Bronchial epithelial cell (primary cell): Measurements from ENCODE around the gene COG2. TPM values are rescaled to one million over a fixed set of nuclear protein-coding genes. Genes with fewer than 3 reads are reported as not detected.
"Not testable (repeated sequence)": the region's sequence is repeated elsewhere in the genome, so short reads cannot be mapped to it uniquely, and the experiment has no call there.

Source experiments
- DNase-seq: peaks from one replicate; pipeline ENCODE4 v3.0.0-alpha.2; 2010; ENCODE audit warnings: low read depth
- FAIRE-seq: peaks from 2 replicates; lab custom pipeline; 2011; peaks lifted over from hg19 to GRCh38; lab: Jason Lieb, UNC
- H3K27me3 ChIP-seq: 2 replicates; pipeline ENCODE4 v1.5.1; 2011; ENCODE audit warnings: low read length; ENCODE audit not compliant: control insufficient read depth, insufficient read depth
- H3K36me3 ChIP-seq: 2 replicates; pipeline ENCODE4 v1.5.1; 2011; ENCODE audit warnings: low read length; ENCODE audit not compliant: control insufficient read depth, insufficient read depth
- H3K4me3 ChIP-seq: 2 replicates; pipeline ENCODE4 v1.5.1; 2011; ENCODE audit warnings: mild to moderate bottlenecking, low read depth, low read length, control low read depth
- total RNA-seq: library from RNA; depleted of rRNA; stranded (reverse); fragments of >200 nt; gene quantifications from 2 replicates; pipeline ENCODE4 v1.2.1, GENCODE V29; 2014
- TF ChIP-seq, protein P1 (sequence below): IDR thresholded peaks from 2 replicates; pipeline ENCODE4 v1.5.1; 2011; ENCODE audit warnings: mild to moderate bottlenecking, moderate library complexity, low read length, control low read depth, inconsistent platforms; ENCODE audit not compliant: insufficient read depth, severe bottlenecking

Gene COG2
- total RNA-seq, 1 donor from 2014 or later = 16.8 TPM

DNA sequence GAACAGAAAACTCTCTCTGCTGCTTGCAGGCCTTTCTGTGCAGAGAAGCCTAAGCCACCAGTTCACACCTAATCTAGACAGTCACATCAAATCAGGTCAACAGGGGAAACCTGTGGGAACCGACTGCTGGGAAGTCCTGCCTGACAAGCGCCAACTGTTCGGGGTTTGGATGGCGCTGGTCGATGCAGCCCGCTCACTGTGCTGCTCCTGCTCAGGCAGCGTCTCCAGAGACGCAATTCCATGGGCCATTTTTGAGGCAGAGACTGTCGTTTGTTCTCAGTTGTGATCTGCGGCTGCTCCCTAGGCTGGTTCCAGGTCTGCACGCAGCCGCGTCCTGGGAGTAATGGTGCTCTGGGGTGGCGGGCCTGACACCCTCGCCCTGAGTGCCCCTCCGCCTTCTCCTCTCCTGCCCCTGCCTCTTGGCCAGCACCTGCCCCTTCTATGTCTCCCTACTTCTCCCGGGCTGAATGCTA is 70.2 kb downstream of the COG2 start:
- Histone ChIP-seq H3K4me3 (no peak overlapping the region), H3K36me3 (no peaks in the 10 kb centered on the region), H3K27me3 (peaks cover 2% of the 10 kb centered on the region)
- DNase-seq (no peak), FAIRE-seq (no peak)
- TF ChIP-seq, protein P1, sequence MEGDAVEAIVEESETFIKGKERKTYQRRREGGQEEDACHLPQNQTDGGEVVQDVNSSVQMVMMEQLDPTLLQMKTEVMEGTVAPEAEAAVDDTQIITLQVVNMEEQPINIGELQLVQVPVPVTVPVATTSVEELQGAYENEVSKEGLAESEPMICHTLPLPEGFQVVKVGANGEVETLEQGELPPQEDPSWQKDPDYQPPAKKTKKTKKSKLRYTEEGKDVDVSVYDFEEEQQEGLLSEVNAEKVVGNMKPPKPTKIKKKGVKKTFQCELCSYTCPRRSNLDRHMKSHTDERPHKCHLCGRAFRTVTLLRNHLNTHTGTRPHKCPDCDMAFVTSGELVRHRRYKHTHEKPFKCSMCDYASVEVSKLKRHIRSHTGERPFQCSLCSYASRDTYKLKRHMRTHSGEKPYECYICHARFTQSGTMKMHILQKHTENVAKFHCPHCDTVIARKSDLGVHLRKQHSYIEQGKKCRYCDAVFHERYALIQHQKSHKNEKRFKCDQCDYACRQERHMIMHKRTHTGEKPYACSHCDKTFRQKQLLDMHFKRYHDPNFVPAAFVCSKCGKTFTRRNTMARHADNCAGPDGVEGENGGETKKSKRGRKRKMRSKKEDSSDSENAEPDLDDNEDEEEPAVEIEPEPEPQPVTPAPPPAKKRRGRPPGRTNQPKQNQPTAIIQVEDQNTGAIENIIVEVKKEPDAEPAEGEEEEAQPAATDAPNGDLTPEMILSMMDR = no peak

DNA sequence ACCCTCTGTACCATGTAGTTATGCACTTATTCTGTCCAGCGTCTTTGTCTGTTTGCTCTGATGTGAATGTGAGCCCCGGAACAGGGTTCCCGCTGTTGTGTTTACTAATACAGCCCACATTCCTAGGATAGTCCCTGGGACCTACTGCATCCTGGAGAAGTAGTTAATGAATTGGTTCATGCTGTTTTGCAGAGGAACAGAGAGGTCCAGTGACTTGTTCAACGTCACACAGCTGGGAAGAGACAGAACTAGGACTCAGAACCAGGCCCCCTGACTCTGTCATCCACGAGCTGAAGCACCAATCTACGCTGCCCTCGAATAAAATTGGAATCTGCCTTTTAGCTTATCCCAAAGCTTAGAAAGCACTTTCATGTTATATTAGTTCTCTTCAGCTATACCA is 70.9 kb downstream of the COG2 start:
- H3K27me3 ChIP-seq = peaks cover 2% of the 10 kb centered on the region
- FAIRE-seq = no peak
- H3K4me3 ChIP-seq = no peak overlapping the region
- no peak for DNase-seq
- no peaks in the 10 kb centered on the region for H3K36me3 ChIP-seq
- TF ChIP-seq, protein P1 = no peak

DNA sequence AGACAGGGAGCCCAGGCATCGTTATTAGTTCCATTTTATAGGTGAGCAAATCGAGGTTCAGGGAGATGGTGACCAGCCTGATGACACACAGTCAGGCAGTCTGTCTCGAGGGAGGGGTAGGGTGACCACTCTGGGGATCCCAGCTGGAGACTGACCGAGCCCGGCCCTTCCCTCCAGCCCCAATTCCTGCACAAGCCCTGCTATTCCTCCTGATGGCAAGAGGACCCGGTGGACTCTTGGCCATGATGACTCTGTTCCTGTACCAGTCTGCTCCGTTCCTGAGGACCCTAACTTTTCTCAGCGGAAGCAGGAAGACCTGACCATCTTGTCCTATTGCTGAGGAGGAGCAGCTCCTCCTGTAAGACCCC is 71.2 kb downstream of the COG2 start:
- no peak overlapping the region for H3K4me3 ChIP-seq
- peaks cover 2% of the 10 kb centered on the region for H3K27me3 ChIP-seq
- FAIRE-seq = no peak
- TF ChIP-seq, protein P1 = no peak
- DNase-seq = no peak
- H3K36me3 ChIP-seq = no peaks in the 10 kb centered on the region

DNA sequence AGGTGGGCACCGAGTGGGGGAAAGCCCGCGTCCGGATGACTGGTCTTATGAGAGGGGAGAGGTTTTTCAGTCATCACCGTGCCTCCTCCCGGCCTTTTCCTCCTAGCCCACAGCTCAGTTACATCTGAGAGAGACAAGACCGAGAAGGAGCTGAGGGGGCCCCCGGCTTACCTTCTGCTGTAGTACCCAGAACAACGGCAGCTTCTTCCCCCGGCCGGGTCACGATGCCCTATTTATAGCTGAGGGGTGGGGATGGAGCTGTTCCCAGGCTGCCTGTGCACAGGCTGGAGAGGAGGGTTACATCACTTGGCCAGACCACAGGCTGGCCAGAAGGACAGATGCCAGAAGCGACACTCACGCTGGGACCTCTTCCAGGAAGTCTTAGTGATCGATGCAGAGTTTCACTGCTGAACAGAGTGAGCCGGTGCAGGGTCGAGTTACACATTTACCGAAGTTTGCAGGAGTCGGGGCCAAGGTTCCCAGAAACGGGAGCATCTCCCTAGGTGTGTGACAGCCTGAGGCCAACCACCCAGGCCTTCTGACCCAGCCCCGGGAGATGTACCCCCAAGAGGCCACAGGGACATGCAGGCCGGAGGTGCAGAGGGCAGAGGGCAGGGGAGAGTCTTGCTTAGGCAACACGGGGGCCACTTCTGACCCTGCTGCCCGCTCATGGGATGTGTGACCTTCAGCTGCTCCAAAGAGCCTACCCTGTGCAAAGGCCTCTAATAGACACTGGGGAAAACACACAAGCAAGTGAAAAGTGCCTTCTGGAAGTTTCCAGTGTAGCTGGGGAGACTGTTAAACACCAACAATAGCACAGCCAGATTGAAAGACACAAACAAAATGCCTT is 71.9 kb downstream of the COG2 start, which contains the start of gene AGT:
Gene AGT, minus strand, starts transcription at position 208 of the 850 bp plus-strand sequence. CDS start 3,299 bp downstream, outside the sequence.
- no peak within 1 kb of the TSS for H3K4me3 ChIP-seq

DNA sequence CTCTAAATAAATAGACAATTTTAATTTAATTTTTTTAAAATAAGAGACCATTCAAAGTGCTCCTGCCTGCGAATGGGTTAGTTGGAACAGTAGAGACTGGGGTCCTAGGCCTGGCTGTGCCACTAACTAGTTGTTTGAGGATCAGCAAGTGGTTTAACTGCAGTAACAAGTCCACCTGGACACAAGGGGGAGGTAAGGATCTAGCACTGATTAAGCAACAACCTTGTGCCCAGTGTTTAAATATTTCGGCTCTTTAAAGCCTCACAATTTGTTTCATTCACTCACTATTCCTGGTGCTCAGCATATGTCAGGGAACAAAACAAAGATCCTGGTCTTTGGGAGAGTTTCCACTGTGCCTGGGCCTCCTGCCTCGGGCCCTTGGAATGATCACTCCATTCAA is 73.2 kb downstream of the COG2 start:
- Histone ChIP-seq H3K27me3 (peaks cover 2% of the 10 kb centered on the region), H3K4me3 (no peak overlapping the region), H3K36me3 (no peaks in the 10 kb centered on the region)
- DNase-seq = no peak
- no peak for FAIRE-seq
- TF ChIP-seq, protein P1 = peak; percentile 7

More for the DNA sequence above, 71.9 kb downstream of the COG2 start, which contains the start of gene AGT:
- TF ChIP-seq, protein P1 = no peak
- FAIRE-seq (no peak), DNase-seq (no peak)
- Histone ChIP-seq H3K27me3 (peaks cover 2% of the 10 kb centered on the region), H3K36me3 (no peaks in the 10 kb centered on the region)

DNA sequence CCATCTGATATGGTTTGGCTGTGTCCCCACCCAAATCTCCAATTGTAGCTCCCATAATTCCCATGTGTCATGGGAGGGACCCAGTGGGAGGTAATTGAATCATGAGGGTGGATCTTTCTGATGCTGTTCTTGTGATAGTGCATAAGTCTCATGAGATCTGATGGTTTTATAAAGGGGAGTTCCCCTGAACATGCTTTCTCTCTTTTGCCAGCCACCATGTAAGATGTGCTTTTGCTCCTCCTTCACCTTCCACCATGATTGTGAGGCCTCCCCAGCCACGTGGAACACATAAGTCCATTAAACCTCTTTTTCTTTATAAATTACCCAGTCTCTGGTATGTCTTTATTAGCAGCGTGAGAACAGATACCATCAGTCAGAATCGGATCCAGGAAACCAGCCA is 74.2 kb downstream of the COG2 start:
- not testable (repeated sequence) for H3K27me3 ChIP-seq, FAIRE-seq, DNase-seq

More for the DNA sequence above, 74.2 kb downstream of the COG2 start:
- not testable (repeated sequence) for H3K4me3 ChIP-seq, H3K36me3 ChIP-seq
